GM19043 (cell line): ENCODE measurements around the gene EFNA2.
A peak's percentile ranks its signal among the peaks of the same experiment; 100 is the strongest.

ENCODE experiments used
- ATAC-seq: cut with Tn5 transposase; IDR thresholded peaks from one replicate; pipeline ENCODE4 v1.9.1; 2021; ENCODE audit warnings: low read depth; ENCODE audit not compliant: unreplicated experiment

EFNA2 gene

DNA sequence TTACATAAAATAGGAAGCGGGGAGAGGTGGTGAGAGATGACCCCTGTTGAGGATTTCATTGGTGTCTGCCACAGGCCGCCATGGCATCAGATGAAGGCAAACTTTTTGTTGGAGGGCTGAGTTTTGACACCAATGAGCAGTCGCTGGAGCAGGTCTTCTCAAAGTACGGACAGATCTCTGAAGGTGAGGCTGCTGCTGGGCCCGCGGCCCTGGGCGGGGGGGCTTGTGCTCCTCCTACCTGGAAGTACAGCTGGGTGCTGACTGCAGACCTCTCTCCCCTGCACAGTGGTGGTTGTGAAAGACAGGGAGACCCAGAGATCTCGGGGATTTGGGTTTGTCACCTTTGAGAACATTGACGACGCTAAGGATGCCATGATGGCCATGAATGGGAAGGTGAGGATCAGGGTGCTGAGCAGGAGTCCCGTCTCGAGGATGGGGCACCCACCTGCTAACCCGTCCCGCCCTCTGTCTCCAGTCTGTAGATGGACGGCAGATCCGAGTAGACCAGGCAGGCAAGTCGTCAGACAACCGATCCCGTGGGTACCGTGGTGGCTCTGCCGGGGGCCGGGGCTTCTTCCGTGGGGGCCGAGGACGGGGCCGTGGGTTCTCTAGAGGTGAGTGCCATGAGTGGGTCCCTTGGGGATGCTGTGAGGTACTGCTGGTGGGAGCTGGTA is 14.7 kb upstream of the EFNA2 start:
- no peak for ATAC-seq

DNA sequence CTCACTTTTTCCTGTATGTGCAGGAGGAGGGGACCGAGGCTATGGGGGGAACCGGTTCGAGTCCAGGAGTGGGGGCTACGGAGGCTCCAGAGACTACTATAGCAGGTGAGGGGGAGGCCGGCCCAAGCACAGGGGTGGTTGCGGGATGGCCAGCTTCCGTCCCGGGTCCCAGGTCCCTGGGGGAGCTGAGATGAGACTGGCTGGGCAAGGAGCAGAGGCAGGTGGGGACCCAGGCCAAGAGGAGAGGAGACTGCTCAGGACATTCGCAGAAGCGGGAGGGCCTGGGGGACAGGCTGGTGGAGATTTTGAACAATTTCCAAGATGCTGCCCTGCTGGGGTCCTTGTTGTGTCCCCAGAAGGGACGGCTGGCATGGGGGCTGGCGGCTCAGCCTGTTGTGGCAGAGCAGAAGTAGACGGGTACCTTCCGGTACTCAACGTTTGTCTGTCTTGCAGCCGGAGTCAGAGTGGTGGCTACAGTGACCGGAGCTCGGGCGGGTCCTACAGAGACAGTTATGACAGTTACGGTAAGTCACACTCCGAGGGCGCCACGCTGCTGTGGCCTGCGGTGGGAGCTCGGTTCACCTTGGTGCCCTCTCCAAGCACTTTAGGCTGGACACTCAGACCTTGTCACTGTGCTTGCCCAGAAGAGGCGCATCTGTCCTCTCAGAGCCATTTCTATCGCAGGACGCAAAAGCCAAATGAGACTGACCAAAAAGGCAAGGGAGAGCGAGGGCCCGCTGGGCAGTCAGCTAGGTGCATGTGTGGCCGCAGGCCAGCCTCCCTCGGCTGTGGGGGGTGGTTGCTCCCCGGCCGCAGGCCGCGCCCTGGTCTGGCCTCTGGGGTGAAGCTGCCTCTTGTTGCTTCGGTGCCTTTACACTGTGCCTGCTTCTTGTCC is 13.9 kb upstream of the EFNA2 start:
- ATAC-seq = no peak

DNA sequence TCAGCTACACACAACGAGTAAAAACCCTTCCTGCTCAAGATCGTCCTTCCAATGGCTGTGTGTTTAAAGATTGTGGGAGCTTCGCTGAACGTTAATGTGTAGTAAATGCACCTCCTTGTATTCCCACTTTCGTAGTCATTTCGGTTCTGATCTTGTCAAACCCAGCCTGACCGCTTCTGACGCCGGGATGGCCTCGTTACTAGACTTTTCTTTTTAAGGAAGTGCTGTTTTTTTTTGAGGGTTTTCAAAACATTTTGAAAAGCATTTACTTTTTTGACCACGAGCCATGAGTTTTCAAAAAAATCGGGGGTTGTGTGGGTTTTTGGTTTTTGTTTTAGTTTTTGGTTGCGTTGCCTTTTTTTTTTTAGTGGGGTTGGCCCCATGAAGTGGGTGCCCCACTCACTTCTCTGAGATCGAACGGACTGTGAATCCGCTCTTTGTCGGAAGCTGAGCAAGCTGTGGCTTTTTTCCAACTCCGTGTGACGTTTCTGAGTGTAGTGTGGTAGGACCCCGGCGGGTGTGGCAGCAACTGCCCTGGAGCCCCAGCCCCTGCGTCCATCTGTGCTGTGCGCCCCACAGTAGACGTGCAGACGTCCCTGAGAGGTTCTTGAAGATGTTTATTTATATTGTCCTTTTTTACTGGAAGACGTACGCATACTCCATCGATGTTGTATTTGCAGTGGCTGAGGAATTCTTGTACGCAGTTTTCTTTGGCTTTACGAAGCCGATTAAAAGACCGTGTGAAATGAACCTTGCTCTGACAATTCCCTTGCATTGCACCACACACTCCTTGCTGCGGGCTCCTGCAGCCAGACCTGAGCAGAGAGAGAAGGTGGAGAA is 13.0 kb upstream of the EFNA2 start:
- no peak for ATAC-seq

DNA sequence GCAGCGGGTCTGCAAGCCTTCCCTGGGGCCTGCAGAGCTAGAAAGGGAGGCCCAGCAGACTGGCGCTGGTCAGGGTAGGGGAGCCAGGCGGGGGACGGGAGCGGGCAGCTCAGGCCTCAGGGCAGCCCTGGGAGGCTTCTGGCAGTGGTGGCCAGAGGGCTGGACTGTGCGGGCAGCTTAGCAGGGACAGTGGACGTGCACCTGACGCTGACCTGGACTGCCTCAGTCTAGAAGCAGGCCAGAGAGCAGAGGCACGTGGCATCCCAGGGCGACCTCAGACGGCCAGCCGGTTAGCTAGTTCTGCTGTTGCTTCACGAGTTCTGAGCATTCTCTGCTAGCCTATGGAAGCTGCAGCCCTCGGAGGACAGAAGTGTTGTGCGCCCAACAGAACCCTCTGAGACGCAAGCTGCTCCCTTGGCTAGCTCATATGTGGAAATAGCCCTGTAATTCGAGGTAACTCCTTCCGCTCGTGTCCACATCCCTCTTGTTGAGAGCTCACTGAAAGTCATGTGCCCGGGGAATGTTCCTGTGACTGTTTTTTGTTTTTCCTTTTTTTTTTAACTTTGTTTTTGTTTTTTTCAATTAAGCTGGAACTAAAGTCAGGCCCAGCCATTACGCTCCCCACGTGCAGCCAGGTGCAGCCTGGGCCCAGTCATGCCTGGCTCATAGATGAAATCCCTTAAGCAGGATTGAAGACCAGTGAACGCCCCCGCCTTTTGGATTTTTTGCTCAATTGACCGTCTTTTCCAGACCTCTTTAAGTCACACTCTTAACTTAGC is 12.2 kb upstream of the EFNA2 start:
- no peak for ATAC-seq

DNA sequence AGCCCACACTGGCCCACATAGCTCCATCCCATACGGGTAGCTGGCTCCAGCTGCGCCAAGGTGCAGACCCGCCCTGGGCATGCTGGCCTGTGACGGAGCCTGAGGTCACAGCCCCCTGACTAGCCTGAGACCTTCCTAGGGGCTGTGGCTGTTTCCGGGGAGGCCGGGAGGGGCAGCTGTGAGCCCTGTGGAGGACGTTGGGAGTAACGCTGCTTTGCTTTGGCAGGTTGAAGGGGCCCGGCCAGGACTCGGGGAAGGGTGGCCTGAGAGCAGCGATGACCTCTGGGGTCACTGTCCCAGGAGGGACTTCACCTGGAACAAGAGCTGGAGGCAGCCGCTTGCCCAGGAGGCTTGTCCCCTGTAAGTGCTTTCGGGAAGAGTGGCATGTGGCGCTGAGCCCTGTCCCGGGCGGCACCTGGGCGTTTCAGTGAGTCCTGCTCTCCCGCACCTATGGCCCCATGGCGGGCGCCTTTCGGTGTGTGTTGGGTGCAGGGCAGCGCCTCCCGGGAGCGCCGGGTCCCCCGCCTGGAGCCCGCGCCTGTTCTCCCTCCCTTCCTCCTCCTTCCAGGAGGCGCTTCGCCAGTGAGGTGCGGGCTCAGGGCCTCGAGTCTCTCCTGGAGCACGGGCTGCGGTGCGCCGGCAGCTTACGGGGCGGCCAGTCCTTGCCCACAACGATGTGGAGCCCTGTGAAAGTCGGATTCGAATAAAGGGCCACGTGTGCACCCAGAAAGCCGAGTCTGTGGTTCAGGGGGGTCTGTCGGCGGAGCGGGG is 11.4 kb upstream of the EFNA2 start:
- ATAC-seq = no peak

DNA sequence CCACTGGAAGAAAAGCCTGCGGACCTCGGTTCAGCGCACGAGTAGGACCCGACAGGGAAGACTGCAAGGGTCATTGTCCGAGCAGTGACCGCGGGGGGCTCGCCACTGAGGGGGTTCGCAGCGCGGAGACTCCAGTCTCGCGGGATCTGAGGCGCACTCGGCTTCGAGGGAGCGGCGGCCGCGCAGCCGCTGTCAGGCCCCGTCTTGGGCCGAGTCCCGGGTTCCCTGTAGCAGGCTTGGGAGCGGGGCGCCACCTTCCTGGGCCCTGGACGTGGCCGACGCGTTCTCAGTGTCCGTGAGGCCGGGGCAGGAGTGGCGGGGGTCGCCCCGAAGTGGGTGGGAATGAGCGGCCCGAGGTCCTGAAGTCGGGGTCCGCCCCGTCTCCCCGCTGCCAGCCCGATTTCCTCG is 10.8 kb upstream of the EFNA2 start:
- ATAC-seq = no peak

DNA sequence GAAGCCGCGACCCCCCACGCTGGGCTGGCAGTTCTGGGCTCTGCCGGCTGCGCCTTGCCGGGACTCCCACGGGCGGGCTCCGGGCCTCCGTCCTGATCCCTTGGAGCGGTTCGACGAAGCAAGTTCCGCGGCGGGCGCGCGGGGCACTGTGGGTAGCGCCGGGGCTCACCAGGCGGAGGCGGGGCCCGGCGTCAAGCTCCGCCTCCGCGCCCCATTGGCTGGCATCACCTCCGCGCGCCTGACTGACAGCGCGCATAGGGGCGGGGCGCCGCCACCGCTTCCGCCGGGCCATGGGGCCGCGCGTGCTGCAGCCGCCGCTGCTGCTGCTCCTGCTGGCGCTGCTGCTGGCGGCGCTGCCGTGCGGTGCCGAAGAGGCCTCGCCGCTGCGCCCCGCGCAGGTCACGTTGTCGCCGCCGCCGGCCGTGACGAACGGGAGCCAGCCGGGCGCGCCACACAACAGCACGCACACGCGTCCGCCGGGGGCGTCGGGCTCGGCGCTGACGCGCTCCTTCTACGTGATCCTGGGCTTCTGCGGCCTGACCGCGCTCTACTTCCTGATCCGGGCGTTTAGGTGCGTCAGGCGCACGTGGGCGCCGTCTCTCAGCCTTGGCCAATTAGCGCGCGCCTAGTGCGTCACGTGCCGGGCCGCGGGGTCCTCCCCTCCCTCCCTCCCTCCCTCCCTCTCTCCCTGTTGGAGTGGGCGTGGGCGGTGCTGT is 10.3 kb upstream of the EFNA2 start, which contains the start of gene FAM174C:
FAM174C (plus strand) TSS at position 271 of the 716 bp plus-strand sequence; CDS start at position 291, 20 bp downstream.
- ATAC-seq = peak; percentile 73

DNA sequence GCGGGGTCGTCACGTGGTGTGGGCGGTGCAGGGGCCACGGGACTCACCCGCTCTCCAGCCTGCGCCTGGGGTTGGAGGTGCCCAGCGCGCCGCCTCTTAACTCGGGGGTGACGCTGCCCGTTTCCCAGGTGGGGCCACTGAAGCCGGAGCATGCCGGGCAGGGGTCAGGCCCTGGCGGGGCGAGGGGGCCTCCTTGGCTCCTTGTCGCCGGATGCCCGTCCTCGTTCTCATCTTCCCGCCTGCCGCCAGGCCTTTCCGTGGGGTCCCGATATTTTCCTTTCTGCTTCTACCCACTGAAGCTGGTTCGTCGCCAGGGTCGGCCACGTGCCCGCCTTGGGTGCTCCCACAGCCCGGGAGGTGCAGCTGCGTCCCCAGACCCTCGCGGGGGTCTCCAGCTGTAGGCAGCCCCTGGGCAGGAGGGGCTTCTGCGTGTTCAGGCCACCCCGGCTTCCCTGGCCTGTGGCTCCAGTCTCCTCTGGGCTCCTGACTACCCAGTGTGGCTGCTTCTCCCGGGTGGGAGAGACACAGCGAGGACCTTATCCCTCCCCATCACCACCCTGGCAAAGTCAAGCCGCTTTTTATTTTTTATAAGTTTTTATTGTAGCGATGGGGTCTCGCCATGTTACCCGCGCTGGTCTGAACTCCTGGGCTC is 9.6 kb upstream of the EFNA2 start:
- ATAC-seq = no peak

DNA sequence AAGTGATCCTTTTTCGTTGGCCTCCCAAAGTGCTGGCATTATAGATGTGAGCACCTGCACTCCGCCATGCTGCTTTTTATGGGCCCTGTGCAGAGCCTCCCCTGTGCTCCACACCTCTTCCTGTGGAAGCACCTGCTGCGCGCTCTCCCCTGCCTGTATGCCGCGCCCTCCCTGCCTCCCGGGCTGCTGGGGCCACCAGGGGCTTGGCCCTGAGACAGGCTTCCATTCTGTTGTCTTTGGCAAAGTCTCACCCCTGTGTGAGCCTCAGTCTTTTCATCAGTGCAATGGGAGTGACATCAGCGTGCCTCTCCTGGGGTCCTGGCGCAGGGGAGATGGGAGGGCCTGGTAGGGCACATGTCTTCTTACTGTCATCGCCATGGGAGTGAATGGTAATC is 9.0 kb upstream of the EFNA2 start:
- no peak for ATAC-seq

DNA sequence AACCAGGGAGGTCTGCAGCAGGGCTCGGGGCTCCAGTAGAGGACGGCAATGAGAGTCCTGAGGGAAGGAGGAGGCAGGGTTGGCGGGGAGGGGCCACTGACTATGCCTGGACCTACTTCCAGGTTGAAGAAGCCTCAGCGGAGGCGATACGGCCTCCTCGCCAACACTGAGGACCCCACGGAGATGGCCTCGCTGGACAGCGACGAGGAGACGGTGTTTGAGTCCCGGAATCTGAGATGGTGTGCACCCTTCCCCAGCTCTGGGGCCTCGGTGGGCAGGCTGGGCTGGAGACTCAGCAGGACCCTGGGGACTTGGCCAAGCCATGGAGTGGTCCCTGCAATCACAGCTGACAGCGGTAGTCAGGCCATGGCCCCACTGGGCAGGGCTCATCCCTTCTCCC is 8.6 kb upstream of the EFNA2 start:
- no peak for ATAC-seq

DNA sequence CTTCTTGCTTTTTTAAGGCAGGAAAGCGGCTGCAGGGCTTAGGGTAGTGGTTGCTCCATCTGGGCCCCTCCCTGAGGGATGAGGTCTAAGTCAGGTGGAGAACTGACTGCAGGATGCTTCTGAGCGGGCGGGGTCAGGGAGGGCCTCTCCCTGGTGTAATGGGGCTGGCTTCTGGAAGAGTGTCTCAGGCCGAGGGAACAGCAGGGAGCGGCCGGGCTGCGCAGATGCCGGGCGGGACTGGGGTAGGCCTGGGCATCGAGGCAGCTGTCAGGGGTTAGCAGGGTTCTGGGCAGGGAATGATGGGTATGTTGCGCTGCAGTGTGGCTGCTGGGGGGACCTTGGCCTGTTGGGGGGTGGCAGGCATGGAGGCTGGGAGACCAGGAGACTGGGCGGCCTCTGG is 7.6 kb upstream of the EFNA2 start:
- no peak for ATAC-seq

DNA sequence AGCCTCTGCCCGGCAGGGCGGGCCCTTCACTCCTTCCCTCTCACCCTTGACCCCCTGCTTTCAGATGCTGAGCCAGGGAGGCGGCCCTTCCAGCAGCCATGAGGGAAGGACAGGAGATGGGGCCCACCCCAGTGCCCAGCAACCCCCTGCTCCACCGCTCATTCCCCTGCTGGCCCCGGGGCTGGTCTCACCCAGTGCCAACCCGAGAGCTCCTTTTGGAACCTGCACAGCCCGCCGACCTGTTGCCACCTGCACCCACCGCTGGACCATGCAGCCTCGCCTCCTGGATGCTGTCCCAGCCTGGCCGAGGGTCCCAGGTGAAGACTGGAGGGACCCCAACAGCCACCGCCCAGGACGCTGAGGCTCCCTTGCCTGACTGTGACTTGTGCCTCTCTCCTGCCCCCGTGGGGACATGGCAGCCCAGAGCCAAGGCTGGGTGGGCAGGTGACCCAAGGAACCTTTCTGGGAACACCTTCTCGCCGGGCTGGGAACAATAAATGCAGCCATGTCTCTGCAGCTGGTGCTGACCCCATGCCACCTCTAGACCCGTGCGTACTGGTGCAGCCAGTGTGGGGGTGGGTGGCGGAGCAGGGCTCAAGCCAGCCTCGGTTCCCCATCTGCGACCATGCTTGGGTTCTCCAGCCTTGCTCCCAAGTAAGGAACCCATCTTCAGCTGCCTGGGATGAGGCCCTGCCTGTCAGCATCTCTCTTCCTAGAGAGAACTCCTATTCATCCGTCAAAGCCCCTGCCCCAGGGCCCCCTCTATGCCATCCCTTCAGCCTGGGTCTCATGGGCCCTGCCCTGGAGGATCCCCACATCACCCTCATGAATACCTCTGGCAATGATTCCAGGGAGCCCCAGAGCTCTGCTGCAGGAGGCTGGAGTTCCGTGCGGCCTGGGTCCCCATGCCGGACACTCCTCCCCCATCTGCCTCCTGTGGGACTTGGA is 6.7 kb upstream of the EFNA2 start:
- no peak for ATAC-seq

DNA sequence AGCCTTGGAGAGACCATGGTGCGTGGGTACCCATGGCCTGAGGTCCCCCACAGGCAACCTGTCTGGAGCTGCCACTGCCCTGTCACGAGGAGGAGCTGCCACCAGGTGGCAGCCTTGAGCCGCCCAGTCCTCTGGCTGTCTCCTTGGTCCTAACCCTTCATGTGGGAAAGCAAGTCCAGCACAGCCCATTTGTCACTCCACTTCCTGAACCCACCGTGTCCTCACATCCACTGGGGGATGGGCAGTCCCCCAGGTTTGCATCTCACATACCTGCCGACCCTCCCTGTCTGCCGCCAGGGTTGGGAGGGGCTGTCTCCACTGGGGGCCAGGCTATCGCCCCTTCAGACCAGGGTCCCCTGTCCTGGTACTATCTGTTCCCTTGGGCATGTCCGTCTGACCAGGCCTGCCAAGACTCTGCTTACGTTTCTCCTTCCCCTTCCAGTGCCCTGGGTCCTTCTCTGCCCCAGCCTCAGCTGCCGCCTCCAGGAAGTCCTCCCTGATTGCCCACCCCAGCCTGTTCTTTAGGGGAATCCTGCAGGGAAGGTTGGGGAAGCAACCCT is 5.8 kb upstream of the EFNA2 start:
- no peak for ATAC-seq

DNA sequence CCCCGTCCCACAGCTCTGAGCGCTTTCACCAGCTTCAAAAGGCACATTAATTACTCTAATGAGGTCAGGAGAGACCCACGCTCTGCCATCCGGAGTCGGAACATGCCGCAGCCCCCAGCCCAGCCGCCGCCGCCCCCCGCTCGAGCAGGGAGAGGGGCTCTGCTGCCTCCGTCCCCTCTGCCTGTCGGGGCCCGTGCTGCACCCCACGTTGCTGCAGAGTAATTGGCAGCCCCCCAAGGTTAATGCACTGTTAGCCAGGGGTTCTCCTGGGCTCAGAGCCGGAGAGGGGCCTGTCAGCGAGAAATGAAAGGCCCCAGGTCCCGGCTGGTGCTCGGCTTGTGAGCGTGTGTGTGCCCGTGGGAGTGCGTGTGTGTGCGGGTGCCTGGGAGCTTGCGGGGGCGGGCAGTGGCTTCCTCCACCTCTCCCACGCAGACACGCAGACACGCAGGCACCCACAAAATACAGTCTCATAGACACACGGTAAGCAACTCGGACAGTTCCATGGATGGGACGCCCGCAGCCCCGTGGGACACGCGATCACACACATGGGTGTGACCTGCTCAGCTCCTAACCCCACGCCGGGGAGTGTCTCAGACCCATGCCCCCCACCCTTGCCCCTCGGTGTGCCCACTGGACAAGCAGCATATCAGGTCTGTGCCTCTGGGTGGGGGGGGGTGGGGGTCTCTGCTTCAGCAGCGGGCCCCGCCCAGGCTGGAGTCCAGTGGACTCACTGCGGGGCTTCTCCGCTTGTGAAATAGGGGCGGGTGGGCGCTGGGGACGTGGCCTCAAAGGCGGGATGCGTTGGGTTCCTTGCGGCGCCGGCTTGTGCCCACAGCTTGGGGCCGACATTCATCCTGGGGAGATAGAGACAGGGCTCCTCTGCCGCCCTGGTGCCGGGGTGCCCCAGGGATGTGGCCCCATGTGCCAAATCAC is 4.8 kb upstream of the EFNA2 start:
- no peak for ATAC-seq

DNA sequence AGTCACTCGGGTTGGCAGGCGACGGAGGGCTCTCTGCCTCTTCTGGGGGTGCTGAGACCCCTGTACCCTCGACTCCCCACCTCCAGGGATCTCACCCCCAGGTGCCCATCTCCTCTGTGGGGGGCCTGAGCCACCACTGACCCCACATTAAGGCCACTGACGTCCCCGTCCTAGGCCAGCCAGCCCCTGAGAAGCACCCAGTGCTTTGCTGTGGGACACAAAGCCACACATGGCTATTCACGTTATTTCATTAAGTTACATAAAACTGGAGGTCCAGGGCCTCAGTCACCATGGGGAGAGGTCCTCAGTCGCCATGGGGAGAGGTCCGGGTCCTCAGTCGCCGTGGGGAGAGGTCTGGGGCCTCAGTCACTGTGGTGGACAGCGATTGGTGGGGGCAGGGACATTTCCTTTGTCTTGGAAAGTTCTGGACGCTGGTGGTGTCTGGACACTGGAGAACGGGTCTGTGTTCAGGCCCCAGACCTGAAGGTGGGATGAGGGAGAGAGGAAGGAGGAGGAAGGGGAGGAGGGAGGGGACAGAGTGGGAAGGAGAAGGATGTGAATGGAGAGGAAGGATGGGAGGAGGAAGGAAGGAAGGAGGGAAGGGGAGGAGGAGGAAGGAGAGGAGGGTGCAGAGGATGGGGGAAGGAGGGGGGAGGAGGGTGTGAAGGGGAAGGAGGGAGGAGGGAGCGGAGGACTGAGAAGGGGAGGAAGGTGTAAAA is 3.9 kb upstream of the EFNA2 start:
- no peak for ATAC-seq
